Endometrium (tissue), 2 donors: ENCODE results near the gene FBL.
"Not testable (repeated sequence)": the region's sequence is repeated elsewhere in the genome, so short reads cannot be mapped to it uniquely, and the experiment has no call there.

ENCODE experiments used
- FAIRE-seq: peaks from 2 replicates; lab custom pipeline; 2012; peaks lifted over from hg19 to GRCh38; lab: Jason Lieb, UNC
- donor health status: control.
- donor health status: control.

Gene FBL

GRCh38 chr19:39824143-39825092 is 21.8 kb downstream of the FBL start:
- FAIRE-seq, result peak; percentile 98

DNA sequence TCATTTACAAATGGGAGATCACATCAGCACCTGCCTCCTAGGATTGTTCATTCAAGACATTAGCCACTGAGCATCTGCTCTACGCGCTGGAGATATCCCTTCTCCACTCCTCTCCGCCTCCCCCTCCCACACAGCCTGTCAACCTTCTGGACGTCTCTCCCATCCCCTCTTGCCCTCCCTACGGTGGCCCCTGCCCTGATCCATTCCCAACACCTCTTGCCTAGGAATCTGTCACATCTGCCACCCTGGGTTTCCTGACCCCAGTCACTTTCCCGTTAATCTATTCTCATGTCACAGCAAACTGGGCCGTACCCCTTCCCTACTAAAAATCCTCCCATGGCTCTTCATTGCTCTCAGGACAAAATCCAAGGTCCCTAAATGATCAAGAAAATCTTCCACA is 22.5 kb downstream of the FBL start:
- no peak for FAIRE-seq

GRCh38 chr19:39820696-39821095 is 25.5 kb downstream of the FBL start:
- no peak for FAIRE-seq

- no peak for FAIRE-seq
These were observed 26.4 kb downstream of the FBL start for GRCh38 chr19:39819786-39820185.

DNA sequence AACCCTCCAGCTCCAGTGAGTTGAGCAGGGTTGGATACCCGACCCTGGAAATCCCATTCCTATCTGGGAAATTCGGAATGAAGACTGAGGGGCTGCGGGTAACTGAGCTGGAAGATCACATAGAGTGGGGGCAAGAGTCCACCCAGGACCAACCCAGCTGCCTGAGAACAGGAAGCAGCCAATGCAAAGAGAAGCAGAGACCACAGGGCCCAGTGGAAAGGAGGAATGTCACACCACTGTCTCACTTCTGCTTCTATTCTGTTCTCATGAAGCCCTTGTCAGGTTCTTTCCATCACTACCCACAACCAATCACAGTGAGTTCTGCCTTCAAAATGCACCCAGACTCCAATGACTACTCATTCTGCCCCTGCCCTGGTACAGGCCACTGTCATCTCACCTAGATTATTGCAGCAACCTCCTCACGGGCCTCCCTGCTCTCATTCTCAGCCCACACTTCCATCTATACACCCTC is 27.5 kb downstream of the FBL start:
- no peak for FAIRE-seq

GRCh38 chr19:39817888-39818561 is 28.2 kb downstream of the FBL start:
- no peak for FAIRE-seq

- FAIRE-seq, result no peak
These were observed 29.7 kb downstream of the FBL start for GRCh38 chr19:39816287-39817048.

DNA sequence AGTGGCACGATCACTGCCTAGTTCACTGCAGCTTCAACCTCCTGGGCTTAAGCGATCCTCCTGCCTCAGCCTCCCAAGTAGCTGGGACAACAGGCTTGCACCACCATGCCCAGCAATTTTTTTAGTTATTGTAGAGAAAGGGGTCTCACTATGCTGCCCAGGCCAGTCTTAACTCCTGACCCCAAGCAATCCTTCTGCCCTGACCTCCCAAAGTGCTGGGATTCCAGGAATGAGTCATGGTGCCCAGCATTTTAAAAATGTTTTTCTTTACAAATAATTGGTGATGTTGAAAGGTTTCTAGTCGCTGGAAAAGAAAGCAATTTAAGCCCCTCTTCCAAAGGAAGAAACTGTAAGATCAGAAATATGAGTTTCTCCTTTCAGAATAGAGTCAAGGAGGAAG is 31.6 kb downstream of the FBL start:
- FAIRE-seq, result no peak

DNA sequence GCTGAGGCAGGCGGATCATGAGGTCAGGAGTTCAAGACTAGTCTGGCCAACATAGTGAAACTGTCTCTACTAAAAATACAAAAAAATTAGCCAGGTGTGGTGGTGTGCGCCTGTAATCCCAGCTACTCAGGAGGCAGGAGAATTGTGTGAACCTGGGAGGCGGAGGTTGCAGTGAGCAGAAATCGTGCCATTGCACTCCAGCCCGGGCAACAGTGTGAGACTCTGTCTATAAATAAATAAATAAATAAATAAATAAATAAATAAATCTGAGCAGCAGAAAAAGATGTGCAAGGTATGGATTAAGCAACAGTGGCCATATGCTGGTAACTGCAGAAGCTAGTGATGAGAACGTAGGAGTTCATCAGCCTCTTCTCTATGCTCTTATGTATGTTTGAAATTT is 32.1 kb downstream of the FBL start:
- FAIRE-seq, result not testable (repeated sequence)

- FAIRE-seq, result no peak
These were observed 32.8 kb downstream of the FBL start for GRCh38 chr19:39813264-39813993.

GRCh38 chr19:39811064-39811463 is 35.1 kb downstream of the FBL start:
- FAIRE-seq, result no peak

GRCh38 chr19:39810424-39810823 is 35.8 kb downstream of the FBL start:
- no peak for FAIRE-seq

- FAIRE-seq, result no peak
These were observed 36.8 kb downstream of the FBL start for GRCh38 chr19:39809368-39809767.

GRCh38 chr19:39808688-39809087 is 37.5 kb downstream of the FBL start:
- not testable (repeated sequence) for FAIRE-seq

DNA sequence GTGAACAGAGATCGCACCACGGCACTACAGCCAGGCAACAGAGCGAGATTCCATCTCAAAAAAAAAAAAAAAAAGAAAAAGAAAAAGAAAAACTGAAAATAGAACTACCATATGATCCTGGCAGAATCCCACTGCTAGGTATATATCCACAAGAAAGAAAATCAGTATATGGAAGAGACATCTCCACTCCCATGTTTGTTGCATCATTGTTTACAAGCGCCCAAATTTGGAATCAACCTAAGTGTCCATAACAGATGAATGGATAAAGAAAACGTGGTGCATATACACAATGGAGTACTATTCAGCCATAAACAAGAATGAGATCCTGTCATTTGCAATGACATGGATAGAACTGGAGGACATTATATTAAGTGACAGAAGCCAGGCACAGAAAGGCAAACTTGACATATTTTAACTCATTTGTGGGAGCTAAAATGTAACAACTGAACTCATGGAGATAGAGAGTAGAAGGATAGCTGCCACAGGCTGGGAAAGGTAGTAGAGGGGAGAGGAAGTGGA is 38.3 kb downstream of the FBL start:
- FAIRE-seq, result no peak

GRCh38 chr19:39805104-39805503 is 41.1 kb downstream of the FBL start:
- no peak for FAIRE-seq

DNA sequence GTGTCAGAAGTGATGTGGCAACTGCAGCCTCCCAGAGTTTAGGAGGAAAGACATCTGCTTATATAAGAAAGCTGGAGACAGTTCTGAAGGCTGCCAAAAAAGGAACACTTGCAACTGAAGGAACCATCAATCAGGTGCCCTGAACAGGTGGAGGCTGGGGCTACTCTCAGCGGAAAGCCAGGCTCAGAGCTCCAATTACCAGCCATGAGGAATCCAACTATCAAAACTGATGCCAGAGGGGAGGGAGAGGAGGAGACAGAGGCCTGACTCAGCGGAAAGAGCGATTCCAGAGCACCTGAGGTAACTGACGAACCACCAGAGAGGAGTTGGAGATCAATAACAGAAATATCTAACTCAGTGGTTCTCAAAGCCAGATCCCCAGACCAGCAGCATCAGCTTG is 43.2 kb downstream of the FBL start:
- FAIRE-seq, result no peak

DNA sequence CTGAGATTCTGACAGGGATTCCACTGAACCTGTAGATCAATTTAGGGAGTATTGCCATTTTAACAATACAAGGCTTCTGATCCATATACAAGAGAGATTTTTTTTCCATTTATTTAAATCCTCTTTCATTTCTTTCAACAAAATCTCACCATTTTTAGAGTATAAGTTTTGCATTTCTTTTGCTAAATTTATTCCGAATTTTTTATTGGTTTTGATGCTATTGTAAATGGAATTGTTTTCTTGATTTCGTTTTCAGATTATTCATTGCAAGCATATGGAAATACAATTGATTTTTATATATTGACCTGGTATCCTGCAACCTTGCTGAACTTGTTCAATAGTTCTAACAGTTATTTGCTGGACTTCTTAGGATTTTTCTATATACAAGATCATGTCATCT is 49.1 kb downstream of the FBL start:
- FAIRE-seq, result no peak

- FAIRE-seq, result no peak
These were observed 50.1 kb downstream of the FBL start for GRCh38 chr19:39796000-39796498.

- no peak for FAIRE-seq
These were observed 51.2 kb downstream of the FBL start for GRCh38 chr19:39795001-39795400.

DNA sequence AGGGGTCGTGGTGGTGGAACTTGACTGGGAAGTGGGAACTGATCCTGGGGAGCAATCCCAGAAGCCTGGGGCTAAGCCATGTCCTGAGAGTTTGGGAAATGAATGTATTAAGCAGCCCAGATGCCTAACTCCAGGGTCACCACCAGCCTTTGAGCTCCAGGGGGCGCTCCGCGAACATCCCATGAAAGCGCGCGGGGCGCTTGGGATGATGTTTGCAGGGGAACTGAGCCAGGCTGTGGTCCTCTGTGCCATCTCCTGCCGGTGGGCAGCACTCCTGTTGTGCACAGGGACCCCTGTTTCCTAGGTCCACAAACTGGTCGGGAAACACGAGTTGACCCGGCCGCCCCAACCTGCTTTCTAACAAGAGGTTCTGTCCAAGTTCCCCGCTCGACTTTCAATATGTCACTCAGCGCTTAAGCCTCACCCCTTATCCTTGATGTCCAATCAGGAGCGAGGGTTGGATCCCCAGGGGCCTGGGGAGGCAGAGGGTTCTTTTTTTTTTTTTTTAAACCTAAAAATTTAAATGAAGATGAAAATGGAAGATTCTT is 53.1 kb downstream of the FBL start:
- FAIRE-seq, result no peak
